Transverse colon (tissue), 4 donors: Measurements from ENCODE around the gene FAM168B. TPM values are rescaled to one million over a fixed set of nuclear protein-coding genes. Genes with fewer than 3 reads are reported as not detected.

Experiments
- DNase-seq: peaks from one replicate; pipeline ENCODE4 v3.0.0-alpha.2; 2019
- H3K27ac ChIP-seq, 4 donors: fragments of 200-600 bp; sonication (generic); 2 replicates each; pipeline ENCODE4 v1.5.1; 2016 to 2018; ENCODE audit warnings: inconsistent platforms in 4 of 4
- H3K27me3 ChIP-seq: fragments of 200-600 bp; sonication (generic); 2 replicates; pipeline ENCODE4 v1.5.1; 2017; ENCODE audit warnings: inconsistent platforms
- H3K36me3 ChIP-seq, 4 donors: fragments of 200-600 bp; sonication (generic); 2 replicates each; pipeline ENCODE4 v1.5.1; 2017 to 2019; ENCODE audit warnings: inconsistent platforms in 4 of 4
- H3K4me1 ChIP-seq, 4 donors: fragments of 200-600 bp; sonication (generic); 2 replicates each; pipeline ENCODE4 v1.5.1; 2017 to 2020; ENCODE audit warnings: inconsistent platforms in 4 of 4
- H3K4me3 ChIP-seq, 4 donors: fragments of 200-600 bp; sonication (generic); 1 replicate in 1 of 4; 2 replicates in 3 of 4; pipeline versions ENCODE4 v1.5.1 to v1.6.1; 2017 to 2019; ENCODE audit warnings: inconsistent platforms in 4 of 4
- H3K9me3 ChIP-seq, 2 donors: fragments of 200-600 bp; sonication (generic); 2 replicates each; pipeline ENCODE4 v1.5.1; 2017 to 2019; ENCODE audit warnings: inconsistent platforms in 2 of 2
- CTCF ChIP-seq, 5 experiments: fragments of 200-600 bp in 3 of 5; fragments of 450-650 bp in 2 of 5; sonication (generic) in 3 of 5; IDR thresholded peaks; 1 replicate in 2 of 5; 2 replicates in 3 of 5; pipeline ENCODE4 v1.5.1; 2016 to 2017; ENCODE audit warnings: antibody characterized with exemption in 5 of 5, inconsistent platforms in 3 of 5, mild to moderate bottlenecking in 2 of 5, moderate library complexity in 1 of 5
- EP300 ChIP-seq: sonication (generic); formaldehyde crosslinking; IDR thresholded peaks from one replicate; pipeline ENCODE4 v1.6.1; 2017; ENCODE audit warnings: antibody characterized with exemption, low read depth
- POLR2A ChIP-seq: fragments of 450-650 bp; IDR thresholded peaks from one replicate; pipeline ENCODE4 v1.6.1; 2016; ENCODE audit warnings: antibody characterized with exemption, mild to moderate bottlenecking, moderate library complexity
- POLR2AphosphoS5 ChIP-seq, 3 donors: sonication (generic); formaldehyde crosslinking; IDR thresholded peaks; one replicate each; pipeline ENCODE4 v1.6.1; 2016; ENCODE audit warnings: antibody characterized with exemption in 3 of 3
- WGBS, 2 donors: methylation state at CpG; one replicate each; pipeline ENCODE4 v1.1.5; 2018; ENCODE audit warnings: low coverage in 1 of 2; 5-methylcytosine and 5-hydroxymethylcytosine counted together
- in situ Hi-C, 4 donors: fragments of 200-750 bp; cut with MboI; loops; one replicate each; pipeline versions ENCODE4 v1.15.0 to v1.15.1; 2017; ENCODE audit warnings: low sequenced_read_pairs in 3 of 4, low pct_ligation_motif_present in 1 of 4, low pct_unique_long_range_greater_than_20kb in 1 of 4
- intact Hi-C: fragments of 100-400 bp; cut with DNase I; formaldehyde crosslinking; loops from one replicate; pipeline ENCODE4 v1.15.1; 2023; ENCODE audit warnings: low total_unique reads
- total RNA-seq, 4 donors: library from RNA; depleted of rRNA; stranded (reverse); fragments of >200 nt; gene quantifications; one replicate each; pipeline ENCODE4 v1.1.0, GENCODE V29; 2016

Gene FAM168B
- total RNA-seq, 4 donors from 2014 or later = 31.6 to 124 (median 110) TPM

DNA sequence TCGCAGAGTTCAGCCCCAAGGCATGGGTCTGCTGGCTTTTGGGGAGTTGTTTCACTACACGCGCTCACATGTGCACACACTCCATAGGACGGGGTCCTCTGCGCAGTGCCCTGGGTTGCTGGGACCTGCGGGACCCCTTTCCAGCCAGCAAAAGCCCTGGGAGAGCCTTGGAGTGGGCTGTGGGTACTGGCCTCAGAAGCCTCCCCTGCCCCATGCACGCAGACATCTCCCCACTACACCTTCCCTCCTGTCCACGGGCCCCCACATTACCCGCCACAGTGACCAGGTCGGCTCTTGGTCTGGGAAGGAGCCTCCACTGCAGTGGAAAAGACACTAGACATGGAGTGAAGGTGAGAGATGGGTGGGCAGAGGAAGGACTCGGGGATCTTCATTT lies 48.5 kb downstream of the FAM168B start:
- in situ Hi-C loops = no loop called here
- no peak overlapping the region for H3K27ac ChIP-seq
- H3K4me1 ChIP-seq = peaks cover 0 to 7% (median 2%) of the 10 kb centered on the region in 4 donors
- intact Hi-C loops = no loop called here
- peaks cover 8% of the 10 kb centered on the region for H3K27me3 ChIP-seq
- no peaks in the 10 kb centered on the region for H3K9me3 ChIP-seq
- TF ChIP-seq CTCF (IDR thresholded peaks at IDR 0.05) (no peak), EP300 (no peak), POLR2A (no peak)
- peaks cover 0 to 8% (median 3%) of the 10 kb centered on the region in 4 donors for H3K36me3 ChIP-seq
- DNase-seq = no peak
- no peak overlapping the region for H3K4me3 ChIP-seq
- WGBS, 2 donors = 97% methylated on average over 11 of the region's 11 CpGs; no CpG with 5 or more reads in 1 of the 2 donors

- peaks cover 0 to 5% (median under 1%) of the 10 kb centered on the region in 4 donors for H3K36me3 ChIP-seq
- peaks cover 13% of the 10 kb centered on the region for H3K27me3 ChIP-seq
- H3K4me1 ChIP-seq = peaks cover 0 to 10% (median 2%) of the 10 kb centered on the region in 4 donors
- no peak for DNase-seq
- TF ChIP-seq CTCF (IDR thresholded peaks at IDR 0.05) (no peak), EP300 (no peak), POLR2AphosphoS5 (IDR thresholded peaks at IDR 0.05) (no peak), POLR2A (no peak)
- no peak overlapping the region for H3K27ac ChIP-seq
- WGBS, 2 donors = 87% methylated on average over 18 of the region's 24 CpGs; no CpG with 5 or more reads in 1 of the 2 donors
- in situ Hi-C loops = no loop called here
- H3K9me3 ChIP-seq = no peaks in the 10 kb centered on the region
- no peak overlapping the region for H3K4me3 ChIP-seq
- intact Hi-C loops = no loop called here
Measured at GRCh38 chr2:131044075-131044756, 49.0 kb downstream of the FAM168B start.

GRCh38 chr2:131043199-131044074 lies 49.8 kb downstream of the FAM168B start:
- DNase-seq = no peak
- H3K27me3 ChIP-seq = peaks cover 18% of the 10 kb centered on the region
- no peak overlapping the region for H3K4me3 ChIP-seq
- no peak for TF ChIP-seq POLR2AphosphoS5 (IDR thresholded peaks at IDR 0.05)
- TF ChIP-seq EP300 = no peak
- TF ChIP-seq POLR2A = no peak
- no peak for TF ChIP-seq CTCF (IDR thresholded peaks at IDR 0.05)
- in situ Hi-C loops = no loop called here
- H3K4me1 ChIP-seq = peaks cover 0 to 10% (median 2%) of the 10 kb centered on the region in 4 donors
- 90 to 93% methylated on average over 3 to 18 of the region's 18 CpGs for WGBS, 2 donors
- no peaks in the 10 kb centered on the region for H3K36me3 ChIP-seq
- intact Hi-C loops = no loop called here
- H3K9me3 ChIP-seq = no peaks in the 10 kb centered on the region
- H3K27ac ChIP-seq = no peak overlapping the region

DNA sequence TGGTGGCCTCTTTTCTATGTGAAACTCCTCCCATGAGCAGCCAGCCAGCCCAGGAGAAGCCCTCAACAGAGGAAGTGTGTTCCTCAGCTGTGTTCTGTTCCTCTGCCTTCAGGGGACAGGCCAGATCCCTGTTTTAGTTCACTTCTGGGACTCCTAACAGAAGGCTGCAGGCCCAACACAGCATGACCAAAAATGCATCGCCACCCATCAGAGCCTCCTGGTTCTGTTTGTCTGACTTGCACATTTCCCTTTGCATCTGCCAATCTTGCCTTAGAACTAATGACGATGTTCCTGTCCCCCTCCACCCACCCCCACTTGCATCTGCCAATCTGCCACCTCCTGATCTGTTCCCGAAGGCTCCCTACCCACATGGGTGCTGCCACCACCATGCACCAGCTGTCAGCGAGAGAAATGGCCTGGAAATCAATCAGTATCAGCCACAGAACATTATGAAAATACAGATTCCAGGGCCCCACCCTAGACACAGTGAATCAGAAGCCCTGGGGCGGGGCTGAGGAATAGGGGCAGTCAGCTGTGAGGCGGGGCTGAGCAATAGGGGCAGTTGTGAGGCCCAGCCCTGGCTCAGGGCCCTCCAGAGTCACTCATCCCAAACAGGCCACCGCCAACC lies 51.0 kb downstream of the FAM168B start:
- no peaks in the 10 kb centered on the region for H3K9me3 ChIP-seq
- H3K4me1 ChIP-seq = peaks cover 0 to 10% (median 2%) of the 10 kb centered on the region in 4 donors
- in situ Hi-C loops = no loop called here
- intact Hi-C loops = no loop called here
- H3K27ac ChIP-seq = no peak overlapping the region
- no peak for DNase-seq
- no peak overlapping the region for H3K4me3 ChIP-seq
- peaks cover 25% of the 10 kb centered on the region for H3K27me3 ChIP-seq
- 86 to 90% methylated on average over 2 to 7 of the region's 7 CpGs for WGBS, 2 donors
- no peaks in the 10 kb centered on the region for H3K36me3 ChIP-seq
- TF ChIP-seq CTCF (IDR thresholded peaks at IDR 0.05) (no peak), POLR2AphosphoS5 (IDR thresholded peaks at IDR 0.05) (no peak), EP300 (no peak), POLR2A (no peak)
